ENCODE measurements around the gene NUMA1.

NUMA1 gene

DNA sequence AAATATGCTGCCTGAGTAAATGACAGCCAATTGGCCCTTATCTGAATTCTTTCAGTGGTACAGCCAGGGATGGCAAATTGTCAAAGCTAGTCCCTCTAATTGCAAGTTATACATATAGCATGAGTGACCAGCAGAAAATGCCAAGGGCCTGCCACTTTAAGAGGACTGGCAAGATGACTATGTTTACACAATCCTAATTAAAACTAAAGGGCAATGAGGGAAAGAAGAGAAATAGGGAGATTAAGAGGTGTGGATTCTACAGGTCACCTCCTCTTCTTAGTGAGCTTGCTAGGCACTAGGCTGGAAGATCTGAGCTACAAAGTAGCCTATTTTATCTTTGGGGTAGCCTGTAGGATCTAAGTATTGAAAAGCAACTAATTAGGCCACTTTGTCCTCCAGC lies 13.5 kb downstream of the NUMA1 start:
- DNase-seq (ENCODE audit: low read depth) = no peak
- H3K4me3 ChIP-seq (ENCODE audit: low read length) = no peak overlapping the region
- TF ChIP-seq, protein P1, sequence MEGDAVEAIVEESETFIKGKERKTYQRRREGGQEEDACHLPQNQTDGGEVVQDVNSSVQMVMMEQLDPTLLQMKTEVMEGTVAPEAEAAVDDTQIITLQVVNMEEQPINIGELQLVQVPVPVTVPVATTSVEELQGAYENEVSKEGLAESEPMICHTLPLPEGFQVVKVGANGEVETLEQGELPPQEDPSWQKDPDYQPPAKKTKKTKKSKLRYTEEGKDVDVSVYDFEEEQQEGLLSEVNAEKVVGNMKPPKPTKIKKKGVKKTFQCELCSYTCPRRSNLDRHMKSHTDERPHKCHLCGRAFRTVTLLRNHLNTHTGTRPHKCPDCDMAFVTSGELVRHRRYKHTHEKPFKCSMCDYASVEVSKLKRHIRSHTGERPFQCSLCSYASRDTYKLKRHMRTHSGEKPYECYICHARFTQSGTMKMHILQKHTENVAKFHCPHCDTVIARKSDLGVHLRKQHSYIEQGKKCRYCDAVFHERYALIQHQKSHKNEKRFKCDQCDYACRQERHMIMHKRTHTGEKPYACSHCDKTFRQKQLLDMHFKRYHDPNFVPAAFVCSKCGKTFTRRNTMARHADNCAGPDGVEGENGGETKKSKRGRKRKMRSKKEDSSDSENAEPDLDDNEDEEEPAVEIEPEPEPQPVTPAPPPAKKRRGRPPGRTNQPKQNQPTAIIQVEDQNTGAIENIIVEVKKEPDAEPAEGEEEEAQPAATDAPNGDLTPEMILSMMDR (conservative IDR thresholded peaks at IDR 0.05; ENCODE audit: low read depth, low read length) = no peak

DNA sequence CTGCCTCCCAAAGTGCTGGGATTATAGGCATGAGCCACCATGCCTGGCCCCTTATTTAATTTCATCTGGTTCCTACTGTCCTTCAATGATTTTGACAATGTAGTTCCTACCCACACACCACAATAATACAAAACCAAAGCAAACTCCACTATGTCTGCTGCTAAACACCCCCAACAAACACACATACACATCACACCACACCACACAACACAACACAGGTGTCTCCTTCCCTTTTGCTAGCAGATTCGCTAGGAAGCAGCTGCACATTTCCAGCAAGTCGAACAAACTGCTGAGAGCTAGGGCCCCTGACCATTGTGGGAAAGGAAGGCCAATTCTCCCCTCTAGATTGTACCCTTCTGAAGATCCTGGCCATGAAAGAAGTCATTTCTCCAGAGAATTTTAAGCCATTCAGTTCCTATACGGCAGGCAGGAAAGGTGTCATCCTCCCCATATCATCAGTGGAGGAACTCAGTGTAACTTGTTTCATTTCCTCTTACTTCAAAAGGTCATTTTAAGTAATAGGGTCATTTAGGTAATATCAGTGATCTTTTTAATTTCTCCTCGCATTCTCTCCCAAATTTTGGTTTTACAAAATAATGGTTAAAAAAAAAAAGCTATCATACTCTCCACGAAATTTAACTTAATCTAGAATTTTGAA lies 18.5 kb downstream of the NUMA1 start:
- no peak for DNase-seq (ENCODE audit: low read depth)
- H3K4me3 ChIP-seq (ENCODE audit: low read length) = no peak overlapping the region
- TF ChIP-seq, protein P1 (conservative IDR thresholded peaks at IDR 0.05; ENCODE audit: low read depth, low read length) = no peak

DNA sequence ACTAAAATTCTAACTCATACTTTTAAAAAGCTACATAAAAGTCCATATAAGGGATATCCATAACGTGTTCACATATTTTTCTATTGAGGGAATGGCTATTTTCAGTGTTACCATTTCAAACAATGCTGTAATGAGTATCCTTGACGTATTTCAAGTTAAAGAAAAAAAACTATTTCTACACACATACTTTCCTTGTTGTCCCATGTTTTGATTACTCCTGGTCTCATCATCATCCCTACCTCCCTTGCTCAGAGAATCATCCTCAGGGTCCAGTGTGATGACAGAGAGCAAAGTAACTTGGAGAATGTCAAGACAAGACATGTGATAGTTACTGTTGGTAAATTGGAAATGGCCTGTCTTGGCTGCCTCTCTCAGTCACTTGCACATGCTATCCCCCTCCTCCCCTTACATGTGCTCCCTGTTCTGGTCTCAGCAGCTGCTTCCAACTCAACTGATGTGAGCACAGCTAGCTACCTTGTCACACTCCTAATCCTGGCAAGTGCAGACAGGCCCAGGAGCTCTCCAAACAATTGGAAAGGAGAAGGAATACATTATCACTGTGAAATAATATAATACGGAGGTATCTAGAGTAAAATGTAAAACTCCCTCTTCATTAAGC lies 21.8 kb downstream of the NUMA1 start:
- TF ChIP-seq, protein P1 (conservative IDR thresholded peaks at IDR 0.05; ENCODE audit: low read depth, low read length) = no peak
- H3K4me3 ChIP-seq (ENCODE audit: low read length) = no peak overlapping the region
- no peak for DNase-seq (ENCODE audit: low read depth)

DNA sequence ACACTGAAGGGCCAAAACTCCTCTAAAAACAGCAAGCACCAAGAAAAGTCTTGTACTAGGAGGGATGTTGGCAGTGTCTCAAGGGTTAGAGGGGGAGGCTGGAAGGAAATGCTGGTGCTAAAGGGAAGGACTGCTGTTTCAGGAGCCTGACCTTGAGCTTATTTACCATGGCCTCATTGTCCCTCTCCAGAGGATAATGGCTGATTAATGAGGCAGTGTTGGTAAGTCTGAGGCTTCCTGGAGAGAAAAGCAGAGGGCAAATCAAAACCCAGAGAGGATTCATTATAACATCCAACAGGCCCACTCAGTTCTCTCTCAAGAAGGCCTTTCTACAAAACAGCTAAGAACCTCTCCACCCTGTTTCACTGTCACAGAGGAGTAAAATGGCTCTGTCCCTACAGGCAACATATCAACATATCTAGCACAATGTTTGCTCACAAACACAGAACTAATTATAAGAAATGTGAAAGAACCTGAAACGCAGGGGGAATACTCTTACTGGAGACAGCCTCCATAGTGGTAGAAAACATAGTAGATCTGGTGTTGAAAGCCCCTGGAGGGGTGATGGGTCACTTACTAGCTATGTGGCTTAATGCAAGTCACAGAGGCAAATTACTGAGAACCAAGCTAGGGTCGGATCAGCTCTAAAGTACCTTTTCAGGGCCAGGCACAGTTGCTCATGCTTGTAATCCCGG lies 31.4 kb downstream of the NUMA1 start:
- TF ChIP-seq, protein P1 (conservative IDR thresholded peaks at IDR 0.05; ENCODE audit: low read depth, low read length) = no peak
- no peak overlapping the region for H3K4me3 ChIP-seq (ENCODE audit: low read length)
- DNase-seq (ENCODE audit: low read depth) = no peak

GRCh38 chr11:72045849-72046248 lies 34.5 kb downstream of the NUMA1 start:
- no peak overlapping the region for H3K4me3 ChIP-seq (ENCODE audit: low read length)
- TF ChIP-seq, protein P1 (conservative IDR thresholded peaks at IDR 0.05; ENCODE audit: low read depth, low read length) = no peak
- DNase-seq (ENCODE audit: low read depth) = no peak

GRCh38 chr11:72042064-72042745 lies 38.1 kb downstream of the NUMA1 start:
- TF ChIP-seq, protein P1 (conservative IDR thresholded peaks at IDR 0.05; ENCODE audit: low read depth, low read length) = no peak
- DNase-seq (ENCODE audit: low read depth) = no peak
- peak overlapping the region; percentile 81 for H3K4me3 ChIP-seq (ENCODE audit: low read length)
